Measurements from ENCODE around the gene ZNF148. TPM values are rescaled to one million over a fixed set of nuclear protein-coding genes. Genes with fewer than 3 reads are reported as not detected.

ZNF148 gene
- total and polyA plus RNA-seq, 8 donors, result 2.1 to 31.2 (median 17.1) TPM

- no peak for TF ChIP-seq CTCF (IDR thresholded peaks at IDR 0.05)
- Histone ChIP-seq H3K4me3 (no peak overlapping the region), H3K36me3 (no peaks in the 10 kb centered on the region), H3K9me3 (no peaks in the 10 kb centered on the region), H3K27ac (no peak overlapping the region), H3K4me1 (no peaks in the 10 kb centered on the region), H3K27me3 (no peaks in the 10 kb centered on the region)
- no peak for ATAC-seq
- 100% methylated on average over 1 of the region's 1 CpG for WGBS, 2 donors
- intact Hi-C loops (cut with DNase I), result no loop called here
- FAIRE-seq, result no peak
- no peak for DNase-seq
Observed at GRCh38 chr3:125267460-125267859, 107.7 kb downstream of the ZNF148 start.

DNA sequence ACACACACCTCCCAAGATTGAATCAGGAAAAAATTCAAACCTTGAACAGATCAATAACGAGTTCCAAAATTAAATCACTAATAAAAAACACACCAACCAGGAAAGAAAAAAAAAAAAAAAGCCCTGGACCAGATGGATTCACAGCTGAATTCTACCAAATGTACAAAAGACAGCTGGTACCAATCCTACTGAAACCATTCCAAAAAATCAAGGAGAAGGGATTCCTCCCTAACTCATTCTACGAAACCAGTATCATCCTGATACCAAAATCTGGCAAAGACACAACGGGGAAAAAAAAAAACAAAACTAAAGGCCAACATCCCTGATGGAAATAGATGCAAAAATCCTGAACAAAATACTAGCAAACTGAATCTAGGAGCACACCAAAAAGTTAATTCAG lies 108.2 kb downstream of the ZNF148 start:
- Histone ChIP-seq H3K27me3 (no peaks in the 10 kb centered on the region), H3K4me1 (no peaks in the 10 kb centered on the region), H3K9me3 (no peaks in the 10 kb centered on the region), H3K4me3 (no peak overlapping the region), H3K36me3 (no peaks in the 10 kb centered on the region), H3K27ac (no peak overlapping the region)
- no peak for TF ChIP-seq CTCF (IDR thresholded peaks at IDR 0.05)
- FAIRE-seq (no peak), DNase-seq (no peak), ATAC-seq (no peak)
- intact Hi-C loops (cut with DNase I), result no loop called here
- WGBS, 2 donors, result 87 to 91% methylated on average over 3 of the region's 3 CpGs

DNA sequence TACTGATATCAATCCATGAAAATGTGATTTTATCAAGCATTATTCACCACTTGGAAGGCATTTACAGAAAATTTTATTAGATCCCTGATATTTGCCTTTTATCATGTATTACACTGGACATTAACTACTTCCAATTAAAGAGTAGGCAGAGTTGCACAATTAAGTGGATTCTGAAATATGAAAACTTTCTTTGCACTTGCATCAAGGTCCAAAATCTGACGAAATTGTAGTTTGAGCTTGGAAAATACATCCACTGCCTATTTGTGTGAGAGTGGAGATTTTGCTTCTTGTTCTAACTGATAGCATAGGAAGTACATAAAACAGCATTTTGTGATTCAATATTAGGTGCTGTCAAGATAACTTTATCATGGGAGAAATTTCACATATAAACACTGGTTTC lies 113.0 kb downstream of the ZNF148 start:
- Histone ChIP-seq H3K9me3 (no peaks in the 10 kb centered on the region), H3K36me3 (no peaks in the 10 kb centered on the region), H3K4me3 (no peak overlapping the region), H3K27me3 (no peaks in the 10 kb centered on the region), H3K27ac (no peak overlapping the region), H3K4me1 (no peaks in the 10 kb centered on the region)
- FAIRE-seq (no peak), ATAC-seq (no peak), DNase-seq (no peak)
- intact Hi-C loops (cut with DNase I), result no loop called here
- no peak for TF ChIP-seq CTCF (IDR thresholded peaks at IDR 0.05)
- 61 to 67% methylated on average over 1 of the region's 1 CpG for WGBS, 2 donors

GRCh38 chr3:125261031-125261430 lies 114.1 kb downstream of the ZNF148 start:
- DNase-seq, result no peak
- H3K27me3 ChIP-seq, result no peaks in the 10 kb centered on the region
- no peaks in the 10 kb centered on the region for H3K9me3 ChIP-seq
- no peak overlapping the region for H3K27ac ChIP-seq
- intact Hi-C loops (cut with DNase I), result no loop called here
- peak; percentile 26 for FAIRE-seq
- no peak for TF ChIP-seq CTCF (IDR thresholded peaks at IDR 0.05)
- no peaks in the 10 kb centered on the region for H3K36me3 ChIP-seq
- no peak for ATAC-seq
- H3K4me3 ChIP-seq, result no peak overlapping the region
- no peaks in the 10 kb centered on the region for H3K4me1 ChIP-seq
- WGBS, 2 donors, result 65 to 72% methylated on average over 1 of the region's 1 CpG

DNA sequence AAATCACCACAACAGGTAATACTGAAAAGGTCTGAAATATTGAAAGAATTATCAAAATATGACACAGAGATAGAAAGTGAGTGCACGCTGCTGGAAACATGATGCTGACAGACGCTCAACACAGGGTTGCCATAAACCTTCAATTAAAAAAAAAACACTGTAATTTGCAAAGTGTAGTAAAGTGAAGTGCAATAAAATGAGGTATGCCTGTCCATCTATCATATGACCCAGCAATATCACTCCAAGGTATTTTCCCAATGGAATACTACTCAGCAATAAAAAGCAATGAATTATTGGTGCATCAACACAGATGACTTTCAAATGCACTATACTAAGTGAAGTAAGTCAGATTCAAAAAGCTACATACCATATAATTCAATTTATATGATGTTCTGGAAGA lies 115.0 kb downstream of the ZNF148 start:
- FAIRE-seq (peak; percentile 65), ATAC-seq (no peak), DNase-seq (no peak)
- WGBS, 2 donors, result 97 to 100% methylated on average over 2 of the region's 2 CpGs
- TF ChIP-seq CTCF (IDR thresholded peaks at IDR 0.05), result no peak
- Histone ChIP-seq H3K4me1 (no peaks in the 10 kb centered on the region), H3K9me3 (no peaks in the 10 kb centered on the region), H3K4me3 (no peak overlapping the region), H3K36me3 (no peaks in the 10 kb centered on the region), H3K27me3 (no peaks in the 10 kb centered on the region), H3K27ac (no peak overlapping the region)
- intact Hi-C loops (cut with DNase I), result no loop called here

Data from pancreas (tissue), 10 donors.